Adrenal gland (tissue), 12 donors: ENCODE measurements around the gene FOXN3. TPM values are rescaled to one million over a fixed set of nuclear protein-coding genes. Genes with fewer than 3 reads are reported as not detected.

Source experiments
- DNase-seq, 7 donors: peaks; one replicate each; pipeline ENCODE4 v3.0.0-alpha.2; 2019 to 2020
- H3K27ac ChIP-seq, 5 donors: fragments of 200-600 bp; sonication (generic) in 4 of 5; 1 replicate in 3 of 5; 2 replicates in 2 of 5; pipeline versions ENCODE4 v1.5.1 to v1.8.0; 2016 to 2020; ENCODE audit warnings: mild to moderate bottlenecking in 1 of 5
- H3K27me3 ChIP-seq: fragments of 200-600 bp; 2 replicates; pipeline ENCODE4 v1.8.0; 2021
- H3K36me3 ChIP-seq, 2 donors: fragments of 200-600 bp; replicated peaks in 1 of 2; 1 replicate in 1 of 2; 2 replicates in 1 of 2; pipeline versions ENCODE4 v1.5.1 to v1.8.0; 2018 to 2022
- H3K4me1 ChIP-seq, 2 donors: fragments of 200-600 bp; replicated peaks in 1 of 2; 1 replicate in 1 of 2; 2 replicates in 1 of 2; pipeline versions ENCODE4 v1.5.1 to v1.8.0; 2018 to 2021
- H3K4me3 ChIP-seq, 4 donors: fragments of 200-600 bp; sonication (generic) in 3 of 4; one replicate each; pipeline ENCODE4 v1.5.1; 2016 to 2018
- H3K9me3 ChIP-seq, 3 donors: fragments of 200-600 bp; sonication (generic) in 1 of 3; replicated peaks in 1 of 3; 1 replicate in 2 of 3; 2 replicates in 1 of 3; pipeline versions ENCODE4 v1.5.1 to v1.8.0; 2016 to 2021
- CTCF ChIP-seq, 6 experiments: fragments of 450-650 bp in 4 of 6; fragments of 200-600 bp in 2 of 6; sonication (generic) in 1 of 6; IDR thresholded peaks; 1 replicate in 5 of 6; 2 replicates in 1 of 6; pipeline versions ENCODE4 v1.5.1 to v1.8.0; 2016 to 2021; ENCODE audit warnings: antibody characterized with exemption in 6 of 6, mild to moderate bottlenecking in 2 of 6, moderate library complexity in 1 of 6
- POLR2A ChIP-seq, 2 donors: fragments of 450-650 bp; IDR thresholded peaks; one replicate each; pipeline ENCODE4 v1.6.1; 2017; ENCODE audit warnings: antibody characterized with exemption in 2 of 2, mild to moderate bottlenecking in 2 of 2, moderate library complexity in 1 of 2
- WGBS, 4 donors: extraction: QIAGEN DNeasy Blood & Tissue Kit in 2 of 4; methylation state at CpG; one replicate each; pipeline versions ENCODE4 v1.1.5 to v1.1.7; 2013 to 2017; 5-methylcytosine and 5-hydroxymethylcytosine counted together
- intact Hi-C, 2 donors: fragments of 100-400 bp; cut with DNase I; formaldehyde crosslinking; loops; one replicate each; pipeline versions ENCODE4 v1.14.1 to v1.15.0; 2022 to 2023
- polyA plus RNA-seq, 3 donors: library from polyadenylated mRNA; stranded (reverse); fragments of 200-250 nt in 2 of 3; fragments of 350-450 nt in 1 of 3; fragmentation: Illumina TruSeq in 1 of 3; extraction: RNeasy Lipid Tissue Mini Kit (QIAGEN cat#74804) in 1 of 3; gene quantifications; one replicate each; pipeline ENCODE4 v1.2.3, GENCODE V29; 2013 to 2014
- total RNA-seq, 9 donors: library from RNA; depleted of rRNA in 4 of 9; stranded (reverse); fragments of >200 nt in 4 of 9; fragments of 120-200 nt in 1 of 9; fragmentation: NEBNext Ultra II Directional in 1 of 9; extraction: Animal tissue kit (Norgen Biotek cat#: 25700) in 1 of 9; gene quantifications; one replicate each; pipeline versions ENCODE4 v1.1.0 to v1.2.4, GENCODE V29; 2013 to 2023
- donor health status: healthy with polysubstance abuse.
- donor health status: Bipolar disorder and iron deficiency.
- donor health status: DM: yes; HTN: yes; CAD: no.
- donor health status: DM: no; HTN: no; CAD: no.
- donor health status: DM: no; HTN: no; CAD: no.
- donor health status: DM: yes; HTN: yes; CAD: no.

FOXN3 gene
- total and polyA plus RNA-seq, 12 donors: 10.7 to 131 (median 96.8) TPM

- no peak overlapping the region for H3K4me3 ChIP-seq
- H3K27me3 ChIP-seq: no peaks in the 10 kb centered on the region
- 89 to 93% (median 91%) methylated on average over 2 to 9 of the region's 9 CpGs for WGBS, 4 donors
- no peaks in the 10 kb centered on the region for H3K9me3 ChIP-seq
- H3K27ac ChIP-seq: no peak overlapping the region
- no peak for DNase-seq
- intact Hi-C loops: no loop called here
- no peaks in the 10 kb centered on the region for H3K36me3 ChIP-seq
- TF ChIP-seq POLR2A (IDR thresholded peaks at IDR 0.05): no peak
- TF ChIP-seq CTCF (IDR thresholded peaks at IDR 0.05): no peak
- no peaks in the 10 kb centered on the region for H3K4me1 ChIP-seq
Measured at GRCh38 chr14:89110110-89110509, 306.9 kb downstream of the FOXN3 start.

- Histone ChIP-seq H3K27ac (no peak overlapping the region), H3K27me3 (no peaks in the 10 kb centered on the region), H3K4me3 (no peak overlapping the region), H3K4me1 (no peaks in the 10 kb centered on the region), H3K9me3 (no peaks in the 10 kb centered on the region), H3K36me3 (no peaks in the 10 kb centered on the region)
- no peak for TF ChIP-seq POLR2A (IDR thresholded peaks at IDR 0.05)
- intact Hi-C loops: no loop called here
- 90 to 97% (median 94%) methylated on average over 4 of the region's 4 CpGs for WGBS, 4 donors
- no peak for DNase-seq
Measured at GRCh38 chr14:89108608-89109007, 308.4 kb downstream of the FOXN3 start.

- H3K9me3 ChIP-seq: no peaks in the 10 kb centered on the region
Measured at GRCh38 chr14:89107626-89108025, 309.4 kb downstream of the FOXN3 start.

More at GRCh38 chr14:89107626-89108025, 309.4 kb downstream of the FOXN3 start:
- no peaks in the 10 kb centered on the region for H3K27me3 ChIP-seq
- no peaks in the 10 kb centered on the region for H3K36me3 ChIP-seq
- H3K4me3 ChIP-seq: no peak overlapping the region
- DNase-seq: no peak
- 63 to 73% (median 69%) methylated on average over 5 of the region's 5 CpGs for WGBS, 4 donors
- intact Hi-C loops: no loop called here
- no peaks in the 10 kb centered on the region for H3K4me1 ChIP-seq
- H3K27ac ChIP-seq: no peak overlapping the region
- TF ChIP-seq POLR2A (IDR thresholded peaks at IDR 0.05) (no peak), CTCF (IDR thresholded peaks at IDR 0.05) (no peak)
